HG03342 (cell line): ENCODE data around the gene GABRD.

ENCODE experiments used
- ATAC-seq: cut with Tn5 transposase; IDR thresholded peaks from one replicate; pipeline ENCODE4 v1.9.1; 2021; ENCODE audit warnings: mild to moderate bottlenecking, moderate library complexity; ENCODE audit not compliant: unreplicated experiment

Gene GABRD

DNA sequence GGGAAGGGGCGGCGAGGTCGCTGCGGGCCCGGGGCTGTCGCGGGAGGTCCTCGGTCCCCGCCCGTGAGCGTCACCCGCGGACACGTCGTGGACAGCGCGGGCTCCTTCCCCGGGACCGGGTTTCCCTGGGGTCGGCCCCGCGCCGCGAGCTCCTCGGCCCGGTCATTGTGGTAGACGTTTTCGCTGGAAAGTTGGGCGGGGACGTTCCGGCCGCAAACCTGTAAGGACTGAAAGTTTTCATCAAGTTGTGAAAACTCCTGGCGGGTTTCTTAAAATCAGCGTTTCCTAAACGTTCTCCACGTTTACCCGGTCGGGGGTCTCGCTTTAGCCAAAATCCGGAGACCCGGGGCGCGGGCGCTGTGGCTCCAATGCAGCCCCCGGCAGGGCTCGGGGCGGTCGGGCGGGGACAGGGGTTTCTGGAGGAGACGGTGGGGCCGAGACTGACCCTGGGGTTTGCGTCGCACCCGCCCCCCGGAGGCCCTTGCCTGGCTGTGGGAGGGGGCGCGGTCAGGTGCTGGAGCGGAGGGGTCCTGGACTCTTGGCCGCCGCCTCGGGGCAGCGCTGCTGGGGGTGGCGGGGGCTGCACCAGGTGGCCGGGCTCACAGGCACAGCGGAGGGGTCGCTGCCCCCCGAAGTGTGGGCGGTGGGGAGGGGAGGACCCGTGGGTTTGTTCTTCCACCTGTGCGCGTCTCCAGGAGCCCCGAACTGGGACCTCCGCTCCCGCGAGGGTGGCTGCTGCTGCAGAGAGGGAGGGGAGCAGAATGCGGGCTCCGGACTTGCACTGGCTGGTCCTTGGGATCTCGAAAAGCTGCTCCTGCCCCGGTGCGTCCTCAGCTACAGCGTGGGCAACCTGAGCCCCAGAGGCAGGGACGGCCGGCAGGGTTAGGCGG is 31.9 kb downstream of the GABRD start:
- no peak for ATAC-seq

DNA sequence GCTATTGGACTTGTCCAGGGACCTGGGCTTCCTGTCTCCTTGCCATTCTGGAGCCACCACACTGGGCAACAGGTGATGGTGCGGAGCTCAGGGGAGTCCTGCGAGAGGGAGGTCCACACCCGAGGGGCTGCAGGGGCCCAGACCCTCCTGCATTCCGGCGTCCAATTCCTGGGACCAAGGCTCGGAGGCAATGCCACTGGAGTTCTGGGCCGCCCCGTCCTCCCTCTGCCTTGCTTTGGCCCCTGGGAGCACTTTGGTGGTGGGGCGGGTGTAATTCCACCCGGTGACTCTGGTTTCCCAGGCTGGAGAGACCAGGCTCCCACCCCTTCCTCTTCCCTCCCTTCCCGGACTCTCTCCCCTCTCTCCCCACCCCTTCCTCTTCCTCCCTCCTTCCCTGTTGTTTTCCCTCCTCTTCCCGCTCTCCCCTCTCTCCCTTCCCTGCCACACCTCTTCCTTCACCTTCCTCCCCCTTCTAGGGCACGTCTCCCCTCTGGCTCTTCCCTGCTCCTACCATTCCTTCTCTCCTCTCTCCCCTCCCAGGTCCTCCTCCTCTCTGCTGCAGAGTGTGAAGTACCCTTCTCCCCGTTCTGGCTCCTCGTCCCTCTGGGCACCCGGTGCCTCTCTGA is 33.0 kb downstream of the GABRD start:
- no peak for ATAC-seq

DNA sequence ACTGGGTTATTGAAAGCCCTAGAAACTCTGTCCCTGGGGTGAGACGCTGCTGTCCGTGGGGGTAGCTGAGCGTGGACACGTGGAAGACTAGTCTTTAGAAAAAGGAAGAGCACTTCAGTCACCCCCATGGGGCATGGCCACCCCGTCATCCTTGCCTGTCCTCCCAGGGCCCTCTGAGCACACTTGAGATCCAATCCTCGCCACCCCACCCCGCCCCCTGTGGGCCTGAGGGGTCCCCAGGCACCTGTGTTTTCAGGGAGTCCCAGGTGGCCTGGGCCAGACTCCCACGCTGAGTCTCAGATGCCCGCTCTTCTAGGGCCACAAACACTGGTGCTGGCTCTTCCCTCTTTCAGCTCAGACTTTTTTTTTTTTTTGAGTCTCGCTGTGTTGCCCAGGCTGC is 33.6 kb downstream of the GABRD start:
- no peak for ATAC-seq

DNA sequence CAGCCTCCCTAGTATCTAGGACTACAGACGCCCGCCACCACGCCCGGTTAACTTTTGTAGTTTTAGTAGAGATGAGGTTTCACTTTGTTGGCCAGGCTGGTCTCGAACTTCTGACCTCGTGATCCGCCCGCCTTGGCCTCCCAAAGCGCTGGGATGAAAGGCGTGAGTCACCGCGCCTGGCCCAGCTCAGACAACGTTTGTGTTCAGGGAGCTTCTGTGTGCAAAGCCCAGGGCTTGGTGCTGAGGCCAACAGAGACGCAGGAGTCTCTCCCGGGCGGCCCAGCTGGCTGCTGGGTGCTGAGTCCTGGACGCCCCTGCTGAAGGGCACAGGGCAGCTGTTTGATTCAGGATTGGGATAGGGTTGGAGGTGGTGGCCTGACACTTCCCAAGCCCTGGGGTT is 34.1 kb downstream of the GABRD start:
- no peak for ATAC-seq

DNA sequence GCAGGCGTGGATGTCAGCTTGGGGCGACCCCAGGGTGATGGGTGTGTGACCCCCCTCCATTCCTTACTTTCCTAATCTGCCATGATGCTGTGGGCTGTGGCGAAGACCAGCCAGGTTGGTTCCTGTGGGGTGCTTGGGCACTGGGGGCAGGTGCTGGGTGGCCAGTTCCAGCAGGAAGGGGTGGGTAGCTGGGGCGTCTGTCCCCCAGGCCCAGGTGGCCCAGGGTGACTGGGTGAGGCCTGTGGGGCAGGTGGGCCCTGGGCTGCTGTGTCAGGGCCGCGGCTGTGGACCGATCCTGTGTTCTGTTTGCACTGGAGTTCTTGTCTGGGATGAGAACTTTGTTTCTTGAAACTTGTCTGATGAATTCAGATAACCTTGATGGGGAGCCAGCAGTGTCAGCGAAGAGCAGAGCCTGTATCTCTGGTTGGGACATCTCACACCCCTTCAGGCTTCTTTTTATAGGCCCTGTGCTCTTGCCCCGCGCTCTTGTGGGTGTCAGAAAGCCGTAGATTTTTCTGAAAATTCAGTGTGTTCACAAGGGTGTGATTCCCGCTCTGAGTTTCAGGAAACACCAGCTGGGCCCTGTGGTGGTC is 34.7 kb downstream of the GABRD start:
- no peak for ATAC-seq

DNA sequence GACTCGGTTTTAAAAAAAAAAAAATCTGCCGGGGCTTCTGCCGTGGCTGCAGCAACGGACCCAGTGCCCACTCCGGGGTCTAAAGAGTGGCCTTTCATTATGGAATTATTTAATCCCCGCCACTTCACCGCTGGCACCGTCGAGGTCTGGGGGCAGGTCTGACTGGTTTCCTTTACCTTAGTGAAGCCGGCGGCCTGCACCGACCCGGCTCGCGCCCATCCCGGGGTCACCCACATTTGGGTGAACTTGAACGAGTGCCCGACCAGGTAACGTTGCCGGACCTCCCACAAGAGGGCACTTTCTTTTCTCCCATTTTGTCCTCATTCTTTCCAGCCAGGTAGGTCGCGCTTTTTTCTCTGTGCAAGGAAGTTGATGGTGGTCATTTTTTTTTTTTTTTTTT is 35.4 kb downstream of the GABRD start:
- no peak for ATAC-seq

DNA sequence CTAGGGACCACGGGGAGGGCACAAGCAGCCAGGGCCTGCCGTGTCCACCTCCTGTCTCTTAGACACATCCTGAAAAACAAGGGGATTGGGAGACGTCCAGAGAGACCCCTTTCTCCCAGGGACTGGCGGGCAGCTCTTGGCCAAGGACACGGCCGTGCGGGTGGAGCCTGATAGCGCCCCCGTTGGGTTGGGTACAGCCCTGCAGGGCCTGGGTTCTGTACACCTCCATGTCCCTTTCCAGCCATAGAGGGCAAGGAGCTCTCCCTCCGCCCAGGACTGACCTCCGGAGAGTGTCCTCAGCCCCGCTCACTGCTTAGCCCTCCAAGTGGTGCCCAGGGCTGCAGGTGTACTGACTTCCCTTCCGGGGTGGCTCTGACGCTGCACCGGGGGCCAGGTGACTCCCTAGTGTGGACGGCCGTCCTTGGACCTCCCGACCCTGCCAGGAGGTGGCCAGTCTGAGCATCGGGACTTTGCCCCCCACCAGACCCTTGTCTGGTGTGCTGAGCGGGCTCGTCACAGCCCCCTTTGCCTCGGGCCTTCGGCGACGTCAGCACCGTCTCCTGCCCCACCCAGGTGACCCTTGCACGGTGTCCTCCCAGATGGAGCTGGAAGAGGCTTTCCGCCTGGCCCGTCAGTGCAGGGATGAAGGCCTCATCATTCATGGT is 36.9 kb downstream of the GABRD start:
- ATAC-seq = no peak

DNA sequence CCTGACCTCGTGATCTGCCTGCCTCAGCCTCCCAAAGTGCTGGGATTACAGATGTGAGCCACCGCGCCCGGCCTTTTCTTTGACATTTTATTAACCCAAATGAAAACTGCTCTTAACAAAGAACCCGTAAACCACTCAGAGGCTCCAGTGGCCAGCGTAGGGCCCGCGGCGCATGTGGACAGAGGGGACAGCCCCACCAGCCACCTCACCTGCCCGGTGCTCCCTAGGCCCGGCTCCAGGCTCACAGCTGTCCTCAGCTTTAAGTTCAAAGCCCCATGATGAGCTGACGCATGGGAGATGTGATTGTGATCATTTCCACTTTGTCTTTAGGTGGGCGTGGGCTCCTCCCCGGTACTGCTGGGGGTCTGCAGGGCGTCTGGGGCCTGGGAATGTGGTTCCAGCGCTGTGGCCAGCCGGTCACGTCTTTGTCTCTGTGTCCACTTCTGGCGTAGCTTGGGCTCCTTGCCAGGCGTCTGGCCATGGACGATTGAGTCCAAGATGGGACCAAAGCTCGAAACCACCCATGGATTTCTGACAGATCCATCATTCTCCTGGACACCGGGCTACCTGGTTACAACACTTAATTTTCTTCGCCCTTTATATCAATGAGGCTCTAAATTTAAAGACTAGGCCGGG is 37.9 kb downstream of the GABRD start:
- no peak for ATAC-seq

DNA sequence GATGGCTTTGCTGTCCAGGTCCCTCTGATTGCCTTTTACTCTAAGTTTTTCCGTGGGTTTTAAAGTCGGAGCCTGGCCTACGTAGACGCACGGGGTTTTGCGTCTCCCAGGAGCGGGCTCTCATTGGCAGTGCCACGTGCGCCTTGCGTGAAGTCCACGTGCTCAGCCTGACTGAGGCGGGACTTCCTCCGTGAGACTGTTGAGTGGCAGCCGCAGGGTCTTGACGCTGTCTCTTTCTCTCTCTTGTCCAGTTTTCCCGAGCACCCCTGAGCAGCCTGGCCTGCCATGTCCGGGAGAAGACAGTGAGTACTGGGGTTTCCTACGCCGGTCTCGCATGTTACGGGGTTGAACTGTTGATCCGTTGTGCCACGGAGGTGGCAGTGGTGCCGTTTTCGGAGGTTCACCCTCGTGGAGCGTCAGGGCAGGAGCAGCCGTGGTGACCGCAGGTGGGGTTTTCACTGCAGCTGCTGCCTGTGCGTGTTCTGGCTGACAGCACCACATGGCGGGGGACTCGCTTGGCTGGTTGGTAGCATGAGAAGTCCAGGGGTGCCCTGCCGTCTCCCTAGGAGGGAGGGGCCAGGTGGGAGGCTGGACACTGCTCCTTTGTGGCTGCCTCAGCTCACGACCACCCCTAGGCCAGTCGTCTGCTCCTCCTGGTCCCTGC is 40.3 kb downstream of the GABRD start:
- no peak for ATAC-seq

DNA sequence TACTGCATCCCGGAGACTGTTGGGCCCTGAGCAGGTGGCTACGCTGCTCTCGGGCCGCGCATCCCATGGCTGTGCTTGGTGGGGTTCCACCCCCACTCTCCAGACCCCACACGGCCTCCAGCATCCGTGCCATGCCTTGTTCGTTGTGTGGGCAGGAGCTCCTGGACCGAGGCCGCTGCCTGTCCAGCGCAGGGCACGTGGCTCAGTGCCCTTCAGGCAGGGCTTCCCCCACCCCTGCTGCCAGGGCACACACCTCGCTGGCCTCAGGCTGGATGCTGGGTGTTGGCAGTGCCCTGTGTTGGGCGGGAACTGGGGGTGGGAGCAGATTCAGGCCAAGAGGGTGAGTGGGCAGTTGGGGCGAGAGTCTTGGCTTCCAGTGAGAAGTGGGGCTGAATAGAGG is 40.9 kb downstream of the GABRD start:
- no peak for ATAC-seq

DNA sequence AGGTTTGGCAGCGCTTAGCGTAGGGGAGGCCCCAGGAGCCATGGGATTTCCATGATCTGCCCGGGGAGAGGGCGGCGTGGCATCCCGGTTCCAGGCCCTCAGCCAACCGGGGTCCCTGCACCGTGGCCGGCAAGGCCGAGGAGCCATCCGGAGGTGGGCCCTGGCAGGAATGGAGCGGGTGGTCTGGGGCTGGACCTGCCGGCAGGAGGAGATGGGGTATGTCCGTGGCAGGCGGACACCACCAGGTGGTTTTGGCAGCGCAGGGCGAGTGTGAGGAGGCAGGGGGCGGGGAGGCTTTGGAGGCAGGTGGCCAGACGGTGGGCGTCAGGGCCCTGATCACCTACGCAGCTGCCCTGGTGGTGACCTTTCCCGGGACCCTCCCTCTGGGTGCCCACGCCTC is 41.4 kb downstream of the GABRD start:
- no peak for ATAC-seq

DNA sequence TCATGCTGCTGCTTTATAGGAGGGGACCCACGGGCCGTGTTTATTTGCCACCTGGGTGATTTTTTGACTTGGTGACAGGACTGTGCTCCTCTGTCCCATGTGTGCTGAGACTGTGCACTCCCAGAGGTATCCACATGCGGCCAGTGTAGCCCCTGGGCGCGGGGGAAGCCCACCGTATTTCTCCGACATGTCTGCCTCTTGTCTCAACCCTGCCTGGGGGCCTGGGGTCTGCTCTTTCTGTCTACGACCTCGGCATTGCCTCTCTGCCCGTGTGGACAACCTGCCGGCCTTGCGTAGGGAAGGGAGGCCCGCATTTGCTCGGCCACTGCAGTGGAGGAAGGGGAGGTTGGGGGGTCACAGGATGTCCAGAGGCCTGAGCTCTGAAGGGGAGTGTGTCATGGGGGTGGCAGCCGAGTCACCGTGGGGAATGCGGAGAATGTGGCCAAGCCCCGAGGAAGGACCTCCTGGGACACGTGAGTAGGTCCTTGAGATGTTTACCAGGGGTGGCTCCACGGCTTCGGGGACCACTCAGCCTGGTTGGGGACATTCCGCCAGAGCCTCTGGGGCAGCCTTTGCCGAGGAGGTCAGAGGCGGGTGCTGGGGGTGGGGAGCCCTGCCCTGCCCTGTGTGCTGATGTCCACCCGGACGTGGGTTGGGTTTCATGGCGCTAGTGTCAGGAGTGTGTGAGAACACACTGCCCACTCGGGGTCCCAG is 42.1 kb downstream of the GABRD start:
- no peak for ATAC-seq

DNA sequence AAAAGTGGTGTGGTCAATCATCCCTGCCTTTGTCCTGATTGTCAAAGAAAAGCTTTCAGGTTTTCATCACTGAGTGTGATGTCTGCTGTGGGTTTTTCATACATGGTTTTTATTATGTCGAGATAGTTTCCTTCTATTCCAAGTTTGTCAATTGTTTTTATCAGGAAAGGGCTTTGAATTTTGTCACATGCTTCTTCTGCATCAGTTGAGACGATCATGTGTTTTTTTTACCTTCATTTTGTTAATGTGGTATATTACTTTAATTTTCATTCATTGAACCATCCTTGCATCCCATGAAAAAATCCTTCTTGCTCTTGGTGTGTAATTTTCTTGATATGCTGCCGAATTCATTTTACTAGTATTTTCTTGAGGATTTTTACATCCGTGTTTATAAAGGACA is 46.6 kb downstream of the GABRD start:
- ATAC-seq = no peak

DNA sequence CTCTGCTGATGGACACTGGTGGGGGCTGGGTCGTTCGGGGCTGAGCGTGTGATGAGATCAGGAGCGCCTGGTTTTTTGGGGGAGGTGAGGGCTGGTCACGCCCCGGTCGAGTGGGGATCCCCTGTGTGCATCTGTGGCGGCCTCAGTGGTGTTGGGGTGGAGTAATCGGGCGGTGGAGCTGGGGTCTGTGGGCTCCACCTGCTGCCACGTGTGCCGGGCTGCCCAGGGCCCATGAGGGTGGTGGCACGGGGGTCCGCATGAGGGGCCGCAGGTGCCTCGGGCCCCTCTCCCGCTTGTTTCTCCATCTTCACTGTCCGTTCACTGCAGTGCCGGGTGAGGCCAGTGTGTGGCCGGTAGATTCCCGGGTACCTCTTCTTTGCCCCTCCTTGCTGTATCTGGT is 48.2 kb downstream of the GABRD start:
- no peak for ATAC-seq

DNA sequence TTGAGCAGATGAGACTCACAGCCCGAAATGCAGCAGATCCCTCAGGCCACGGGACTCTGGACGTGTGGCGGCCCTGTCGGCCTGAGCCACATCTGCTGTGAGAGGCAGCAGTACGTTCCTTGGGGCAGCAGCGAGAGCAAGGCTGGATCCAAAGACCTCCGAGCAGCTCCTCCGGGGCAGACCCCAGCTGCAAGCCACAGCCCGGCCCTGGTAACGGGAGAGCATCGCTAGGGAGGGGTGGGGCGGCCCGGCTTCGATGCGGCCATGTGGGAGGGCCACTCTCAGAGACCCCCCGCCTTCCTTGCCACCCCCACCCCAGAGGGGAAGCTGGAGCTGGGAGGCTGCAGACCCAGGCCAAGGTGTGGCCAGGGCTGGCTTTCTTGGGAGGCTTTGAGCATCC is 48.8 kb downstream of the GABRD start:
- ATAC-seq = no peak

DNA sequence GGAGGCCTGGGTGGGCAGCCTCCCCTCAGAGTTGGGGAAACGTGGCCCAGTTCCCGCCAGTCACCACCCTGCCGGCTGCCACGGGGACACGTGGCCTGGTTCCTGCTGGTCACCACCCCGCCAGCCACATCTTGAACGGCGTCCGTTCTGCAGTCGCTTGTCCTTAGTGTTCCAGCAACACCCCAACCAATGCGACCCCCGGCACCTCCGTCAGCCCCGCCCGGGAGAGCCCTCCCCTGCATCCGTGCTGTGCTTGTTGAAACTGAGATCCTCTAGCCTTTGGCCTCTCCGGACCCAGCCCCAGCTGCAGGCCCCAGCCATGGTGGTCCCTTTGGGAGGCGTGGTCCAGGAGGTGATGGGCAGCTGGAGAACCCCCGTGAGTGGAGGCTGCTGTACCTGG is 49.8 kb downstream of the GABRD start:
- ATAC-seq = no peak

DNA sequence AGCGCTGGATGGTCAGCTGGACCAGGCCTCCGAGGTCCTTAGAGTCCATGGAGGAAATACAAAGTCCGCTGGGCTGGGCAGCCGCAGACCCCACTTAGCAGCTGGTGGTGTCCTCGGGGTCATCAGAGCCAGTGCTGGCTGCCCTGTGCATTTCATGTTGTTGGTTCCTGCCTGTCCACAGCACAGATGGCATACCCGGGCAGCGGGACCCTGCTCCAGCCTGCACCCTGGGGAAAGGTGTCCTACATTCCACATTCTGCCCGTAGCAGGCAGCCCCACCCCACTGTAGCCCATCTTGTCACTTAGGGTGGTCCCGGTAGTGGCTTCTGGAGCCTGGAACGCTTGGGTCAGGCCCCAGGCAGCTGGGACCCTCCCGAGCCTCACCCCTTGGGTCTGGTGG is 50.9 kb downstream of the GABRD start:
- ATAC-seq = no peak

DNA sequence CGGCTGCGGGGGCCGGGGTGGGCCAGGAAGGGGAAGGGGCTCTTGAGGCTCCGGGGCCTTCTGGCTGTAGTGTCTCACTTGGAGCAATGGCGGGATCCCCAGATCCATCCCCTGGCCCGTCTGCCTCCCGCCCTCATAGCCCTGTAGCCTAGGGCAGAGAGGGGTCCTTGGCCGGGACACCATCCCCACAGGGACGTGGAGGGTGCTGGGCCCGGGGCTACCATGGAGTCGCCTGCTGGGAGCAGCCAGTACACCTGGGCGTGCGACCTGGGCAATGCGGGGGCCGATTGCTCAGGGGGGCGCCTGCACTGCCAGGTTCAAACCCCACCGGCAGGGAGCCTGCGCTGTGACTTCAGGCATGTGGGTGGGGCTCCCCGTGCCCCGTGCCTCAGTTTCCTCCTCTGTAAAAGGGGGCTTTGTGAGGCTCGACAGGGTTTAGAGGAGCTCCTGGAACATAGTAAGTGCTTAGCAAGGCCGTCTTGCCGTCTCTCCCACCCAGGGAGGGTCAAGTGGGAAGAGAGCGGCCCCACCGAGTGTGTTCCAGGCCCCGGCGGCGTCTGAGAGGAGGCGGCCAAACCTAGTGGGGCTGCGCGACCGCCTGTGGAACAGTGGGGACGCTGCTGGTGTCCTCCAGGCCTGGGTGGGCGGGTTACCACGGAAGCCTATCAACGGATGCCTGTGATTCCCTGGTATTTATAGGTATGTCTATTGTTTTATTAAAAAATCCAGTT is 51.8 kb downstream of the GABRD start:
- ATAC-seq = no peak

DNA sequence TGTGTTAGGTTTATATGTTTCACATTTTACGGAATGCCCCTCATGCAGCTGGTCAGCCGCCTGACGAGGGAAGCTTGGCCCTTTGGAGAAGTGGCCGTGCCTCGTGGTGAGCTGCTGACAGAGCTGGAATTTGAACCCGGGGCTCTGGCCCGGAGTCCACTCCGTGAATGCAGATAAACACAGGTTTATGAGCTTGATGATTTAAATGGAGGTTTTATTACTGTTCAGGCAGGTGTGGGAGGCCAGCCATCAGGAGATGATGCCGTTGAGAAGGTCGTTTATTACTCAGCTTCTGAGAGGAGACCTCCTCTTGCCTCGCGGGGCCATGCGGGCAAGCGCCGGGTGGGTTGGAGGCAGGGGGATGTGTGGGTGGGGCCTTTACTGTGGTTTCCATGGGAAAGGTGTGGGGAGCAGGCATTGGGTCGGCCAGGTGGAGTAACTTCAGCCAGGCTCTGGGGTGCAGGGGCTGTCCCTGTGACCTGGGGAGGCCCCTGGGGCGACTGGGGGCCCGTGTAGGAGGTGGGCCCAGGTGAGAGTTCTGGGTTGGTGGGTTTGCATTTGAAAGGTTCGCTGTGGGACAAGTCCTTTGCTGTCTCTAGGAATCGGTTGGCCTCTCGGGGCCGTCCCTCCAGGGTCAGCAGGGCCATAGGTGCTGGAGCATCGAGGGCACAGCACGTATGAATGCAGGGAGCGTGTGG is 53.1 kb downstream of the GABRD start:
- ATAC-seq = no peak
